Lung (tissue), 12 donors: ENCODE results near the gene CCND3. TPM values are rescaled to one million over a fixed set of nuclear protein-coding genes. Genes with fewer than 3 reads are reported as not detected.

Source experiments
- ATAC-seq: fragments of 200-7000 bp; cut with Tn5 transposase; one replicate; pipeline ENCODE4 v1.9.1; 2020; ENCODE audit warnings: moderate number of reproducible peaks; ENCODE audit not compliant: insufficient read depth, low FRiP score
- DNase-seq, 3 donors: peaks; one replicate each; pipeline ENCODE4 v3.0.0-alpha.2; 2013 to 2017
- H3K27ac ChIP-seq, 2 donors: one replicate each; pipeline ENCODE4 v1.5.1; 2013; ENCODE audit warnings: mild to moderate bottlenecking in 2 of 2, moderate library complexity in 2 of 2, control low read depth in 1 of 2, inconsistent platforms in 1 of 2, low read depth in 1 of 2, low read length in 1 of 2
- H3K27me3 ChIP-seq, 3 donors: one replicate each; pipeline ENCODE4 v1.5.1; 2013; ENCODE audit warnings: low read length in 2 of 3; ENCODE audit not compliant: control insufficient read depth in 3 of 3, insufficient read depth in 3 of 3
- H3K36me3 ChIP-seq, 4 donors: one replicate each; pipeline ENCODE4 v1.5.1; 2013; ENCODE audit warnings: low read length in 4 of 4, mild to moderate bottlenecking in 1 of 4, moderate library complexity in 1 of 4; ENCODE audit not compliant: control insufficient read depth in 4 of 4, insufficient read depth in 4 of 4
- H3K4me1 ChIP-seq, 5 donors: one replicate each; pipeline ENCODE4 v1.5.1; 2013; ENCODE audit warnings: low read length in 5 of 5, mild to moderate bottlenecking in 2 of 5, moderate library complexity in 1 of 5; ENCODE audit not compliant: control insufficient read depth in 5 of 5, insufficient read depth in 5 of 5
- H3K4me3 ChIP-seq: one replicate; pipeline ENCODE4 v1.5.1; 2013; ENCODE audit warnings: mild to moderate bottlenecking, control low read depth, moderate library complexity
- H3K9ac ChIP-seq, 2 donors: one replicate each; pipeline ENCODE4 v1.5.1; 2013; ENCODE audit warnings: low read length in 2 of 2, control low read depth in 1 of 2; ENCODE audit not compliant: insufficient read depth in 1 of 2
- H3K9me3 ChIP-seq, 4 donors: one replicate each; pipeline ENCODE4 v1.5.1; 2013; ENCODE audit warnings: low read length in 3 of 4, mild to moderate bottlenecking in 1 of 4, moderate library complexity in 1 of 4; ENCODE audit not compliant: control insufficient read depth in 4 of 4, insufficient read depth in 3 of 4
- WGBS, 2 donors: extraction: QIAGEN DNeasy Blood & Tissue Kit; methylation state at CpG; one replicate each; pipeline ENCODE4 v1.1.7; 2013; 5-methylcytosine and 5-hydroxymethylcytosine counted together
- polyA plus RNA-seq, 2 donors: library from polyadenylated mRNA; stranded (reverse); fragments of 200-250 nt; gene quantifications; one replicate each; pipeline ENCODE4 v1.2.1, GENCODE V29; 2013
- total RNA-seq, 2 donors: library from RNA; depleted of rRNA in 1 of 2; stranded (reverse); fragments of >200 nt in 1 of 2; gene quantifications; one replicate each; pipeline ENCODE4 v1.2.1, GENCODE V29; 2014 to 2021
- TF ChIP-seq, protein P1 (sequence below): IDR thresholded peaks from 2 replicates; pipeline ENCODE4 v1.5.1; 2012; ENCODE audit warnings: mild to moderate bottlenecking; ENCODE audit errors: control extremely low read depth, extremely low read depth
- donor health status: control.
- donor health status: control.
- donor health status: Bipolar disorder and iron deficiency.
- donor health status: healthy.
- donor health status: DM: yes; HTN: yes; CAD: no.

Gene CCND3
- total and polyA plus RNA-seq, 4 donors = 120 to 221 (median 158) TPM

- peaks cover 0 to 5% (median 0%) of the 10 kb centered on the region in 4 donors for H3K36me3 ChIP-seq
- H3K27ac ChIP-seq = no peak overlapping the region
- H3K9ac ChIP-seq = no peak overlapping the region
- ATAC-seq (no peak), DNase-seq (no peak)
- no peak overlapping the region for H3K4me3 ChIP-seq
- H3K27me3 ChIP-seq = no peaks in the 10 kb centered on the region
- peaks cover 0 to 20% (median 0%) of the 10 kb centered on the region in 5 donors for H3K4me1 ChIP-seq
- H3K9me3 ChIP-seq = no peaks in the 10 kb centered on the region
- TF ChIP-seq, protein P1, sequence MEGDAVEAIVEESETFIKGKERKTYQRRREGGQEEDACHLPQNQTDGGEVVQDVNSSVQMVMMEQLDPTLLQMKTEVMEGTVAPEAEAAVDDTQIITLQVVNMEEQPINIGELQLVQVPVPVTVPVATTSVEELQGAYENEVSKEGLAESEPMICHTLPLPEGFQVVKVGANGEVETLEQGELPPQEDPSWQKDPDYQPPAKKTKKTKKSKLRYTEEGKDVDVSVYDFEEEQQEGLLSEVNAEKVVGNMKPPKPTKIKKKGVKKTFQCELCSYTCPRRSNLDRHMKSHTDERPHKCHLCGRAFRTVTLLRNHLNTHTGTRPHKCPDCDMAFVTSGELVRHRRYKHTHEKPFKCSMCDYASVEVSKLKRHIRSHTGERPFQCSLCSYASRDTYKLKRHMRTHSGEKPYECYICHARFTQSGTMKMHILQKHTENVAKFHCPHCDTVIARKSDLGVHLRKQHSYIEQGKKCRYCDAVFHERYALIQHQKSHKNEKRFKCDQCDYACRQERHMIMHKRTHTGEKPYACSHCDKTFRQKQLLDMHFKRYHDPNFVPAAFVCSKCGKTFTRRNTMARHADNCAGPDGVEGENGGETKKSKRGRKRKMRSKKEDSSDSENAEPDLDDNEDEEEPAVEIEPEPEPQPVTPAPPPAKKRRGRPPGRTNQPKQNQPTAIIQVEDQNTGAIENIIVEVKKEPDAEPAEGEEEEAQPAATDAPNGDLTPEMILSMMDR = no peak
- WGBS, 2 donors = 55 to 86% methylated on average over 2 of the region's 2 CpGs
These were observed 22.7 kb upstream of the CCND3 start for GRCh38 chr6:41964201-41964887.

GRCh38 chr6:41963371-41963770, 21.8 kb upstream of the CCND3 start:
- Histone ChIP-seq H3K27ac (no peak overlapping the region), H3K9ac (no peak overlapping the region), H3K4me3 (no peak overlapping the region), H3K36me3 (peaks cover 0 to 5% (median 0%) of the 10 kb centered on the region in 4 donors), H3K4me1 (peaks cover 0 to 21% (median 0%) of the 10 kb centered on the region in 5 donors), H3K27me3 (no peaks in the 10 kb centered on the region), H3K9me3 (no peaks in the 10 kb centered on the region)
- DNase-seq (no peak), ATAC-seq (no peak)
- TF ChIP-seq, protein P1 = no peak
- 58 to 59% methylated on average over 1 of the region's 1 CpG for WGBS, 2 donors

- H3K9ac ChIP-seq = no peak overlapping the region
- ATAC-seq (no peak), DNase-seq (no peak)
- 96 to 97% methylated on average over 4 of the region's 4 CpGs for WGBS, 2 donors
- no peak overlapping the region for H3K4me3 ChIP-seq
- H3K36me3 ChIP-seq = peaks cover 0 to 7% (median 0%) of the 10 kb centered on the region in 4 donors
- H3K27me3 ChIP-seq = no peaks in the 10 kb centered on the region
- H3K27ac ChIP-seq = no peak overlapping the region
- peaks cover 0 to 11% (median 0%) of the 10 kb centered on the region in 5 donors for H3K4me1 ChIP-seq
- TF ChIP-seq, protein P1 = no peak
- H3K9me3 ChIP-seq = no peaks in the 10 kb centered on the region
These were observed 18.4 kb upstream of the CCND3 start for GRCh38 chr6:41960028-41960427.
